Keratinocyte (primary cell): Measurements from ENCODE around the gene TNIK. TPM values are rescaled to one million over a fixed set of nuclear protein-coding genes. Genes with fewer than 3 reads are reported as not detected.
"Not testable (repeated sequence)": the region's sequence is repeated elsewhere in the genome, so short reads cannot be mapped to it uniquely, and the experiment has no call there.

Source experiments
- DNase-seq: peaks from one replicate; pipeline ENCODE4 v3.0.0-alpha.2; 2011; ENCODE audit warnings: low read depth, missing footprints, low spot score
- FAIRE-seq: peaks from 2 replicates; lab custom pipeline; 2011; peaks lifted over from hg19 to GRCh38; lab: Jason Lieb, UNC
- H2AFZ ChIP-seq: 2 replicates; pipeline ENCODE4 v1.6.0; 2012; ENCODE audit warnings: low read length, control low read depth, inconsistent platforms; ENCODE audit not compliant: control insufficient read depth
- H3K27ac ChIP-seq: 2 replicates; pipeline ENCODE4 v1.5.1; 2011; ENCODE audit warnings: low read length; ENCODE audit not compliant: control insufficient read depth, insufficient read depth
- H3K27me3 ChIP-seq: 3 replicates; pipeline ENCODE4 v1.6.0; 2011; ENCODE audit warnings: low read length; ENCODE audit not compliant: control insufficient read depth, insufficient read depth; ENCODE audit errors: extremely low read depth
- H3K36me3 ChIP-seq, 2 experiments: 2 replicates in 1 of 2; 3 replicates in 1 of 2; pipeline ENCODE4 v1.5.1; 2011; ENCODE audit warnings: low read length in 2 of 2, mild to moderate bottlenecking in 1 of 2; ENCODE audit not compliant: control insufficient read depth in 2 of 2, insufficient read depth in 2 of 2; ENCODE audit errors: extremely low read depth in 1 of 2
- H3K4me1 ChIP-seq: 3 replicates; pipeline ENCODE4 v1.5.1; 2011; ENCODE audit warnings: low read length; ENCODE audit not compliant: control insufficient read depth, insufficient read depth; ENCODE audit errors: extremely low read depth
- H3K4me2 ChIP-seq: 3 replicates; pipeline ENCODE4 v1.6.0; 2011; ENCODE audit warnings: low read depth, low read length; ENCODE audit not compliant: control insufficient read depth, insufficient read depth; ENCODE audit errors: extremely low read depth
- H3K4me3 ChIP-seq, 3 experiments: fragments of 200-600 bp in 1 of 3; sonication (generic) in 1 of 3; 2 replicates in 2 of 3; 3 replicates in 1 of 3; pipeline ENCODE4 v1.5.1; 2011 to 2016; ENCODE audit warnings: low read length in 3 of 3, mild to moderate bottlenecking in 3 of 3, control low read depth in 2 of 3, inconsistent platforms in 1 of 3, low read depth in 1 of 3, mixed read lengths in 1 of 3, mixed run types in 1 of 3, moderate library complexity in 1 of 3; ENCODE audit not compliant: control insufficient read depth in 2 of 3, insufficient read depth in 2 of 3; ENCODE audit errors: extremely low read depth in 1 of 3
- H3K79me2 ChIP-seq: 2 replicates; pipeline ENCODE4 v1.6.0; 2012; ENCODE audit warnings: low read length; ENCODE audit not compliant: control insufficient read depth, insufficient read depth
- H3K9ac ChIP-seq: 3 replicates; pipeline ENCODE4 v1.6.0; 2011; ENCODE audit warnings: low read length; ENCODE audit not compliant: control insufficient read depth, insufficient read depth; ENCODE audit errors: extremely low read depth
- H3K9me1 ChIP-seq: 3 replicates; pipeline ENCODE4 v1.6.0; 2011; ENCODE audit warnings: low read length; ENCODE audit not compliant: control insufficient read depth, insufficient read depth; ENCODE audit errors: extremely low read depth
- H3K9me3 ChIP-seq: 2 replicates; pipeline ENCODE4 v1.5.1; 2012; ENCODE audit warnings: low read depth, low read length; ENCODE audit not compliant: control insufficient read depth
- H4K20me1 ChIP-seq: 3 replicates; pipeline ENCODE4 v1.6.0; 2011; ENCODE audit warnings: low read length; ENCODE audit not compliant: control insufficient read depth, insufficient read depth; ENCODE audit errors: extremely low read depth
- EZH2 ChIP-seq: IDR thresholded peaks from one replicate; pipeline ENCODE4 v1.6.1; 2012; ENCODE audit warnings: inconsistent platforms, mild to moderate bottlenecking, low read length, moderate library complexity
- dilution Hi-C: fragments of 300-500 bp; cut with MboI; formaldehyde crosslinking; loops from one replicate; pipeline ENCODE4 v1.7.0; 2020; ENCODE audit warnings: low sequenced_read_pairs; ENCODE audit not compliant: extremely low pct_ligation_motif_present
- polyA plus RNA-seq, 5 experiments: library from polyadenylated mRNA; depleted of rRNA in 3 of 5; stranded (reverse) in 3 of 5; stranded (forward) in 1 of 5; unstranded in 1 of 5; fragments of >200 nt; gene quantifications; 1 replicate in 1 of 5; 2 replicates in 3 of 5; 3 replicates in 1 of 5; pipeline versions ENCODE4 v1.2.1 to v1.2.3, GENCODE V29; 2011 to 2012; ENCODE audit warnings: missing spikeins in 2 of 5, low read depth in 1 of 5, low replicate concordance in 1 of 5
- TF ChIP-seq, protein P1 (sequence below), 3 experiments: IDR thresholded peaks in 1 of 3; conservative IDR thresholded peaks in 1 of 3; optimal IDR thresholded peaks in 1 of 3; 2 replicates in 2 of 3; 3 replicates in 1 of 3; pipeline versions ENCODE3 to v1.5.1; 2011; ENCODE audit warnings: low read length in 3 of 3, mild to moderate bottlenecking in 3 of 3, moderate library complexity in 2 of 3, control low read depth in 1 of 3, inconsistent platforms in 1 of 3; ENCODE audit not compliant: insufficient read depth in 2 of 3; ENCODE audit errors: extremely low read depth in 1 of 3

Gene TNIK
- polyA plus RNA-seq, 1 donor (not counting 4 experiments of a cell fraction or from before 2014, with no cell fraction given): 4.4 TPM

DNA sequence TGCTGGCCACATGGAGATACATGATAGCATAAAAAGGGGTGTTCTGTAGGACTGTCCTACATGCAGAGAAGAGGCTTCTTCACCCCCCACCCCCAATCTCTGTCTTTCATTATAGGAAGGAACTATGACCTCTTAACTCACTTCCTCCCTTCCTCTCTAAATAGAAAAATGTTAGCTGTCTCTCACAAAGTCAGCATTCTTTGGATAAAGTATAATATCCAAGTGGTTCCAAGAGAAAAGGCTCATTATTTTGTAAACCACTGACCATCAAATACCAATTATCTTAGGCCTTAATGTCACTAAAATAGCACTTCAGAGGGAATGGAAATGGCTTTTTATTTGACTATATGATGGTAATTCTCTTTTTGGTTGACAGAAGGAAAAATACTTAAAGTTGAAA is 338.4 kb downstream of the TNIK start:
- no peaks in the 10 kb centered on the region for H3K36me3 ChIP-seq
- peaks cover 3% of the 10 kb centered on the region for H3K4me1 ChIP-seq
- TF ChIP-seq, protein P1, sequence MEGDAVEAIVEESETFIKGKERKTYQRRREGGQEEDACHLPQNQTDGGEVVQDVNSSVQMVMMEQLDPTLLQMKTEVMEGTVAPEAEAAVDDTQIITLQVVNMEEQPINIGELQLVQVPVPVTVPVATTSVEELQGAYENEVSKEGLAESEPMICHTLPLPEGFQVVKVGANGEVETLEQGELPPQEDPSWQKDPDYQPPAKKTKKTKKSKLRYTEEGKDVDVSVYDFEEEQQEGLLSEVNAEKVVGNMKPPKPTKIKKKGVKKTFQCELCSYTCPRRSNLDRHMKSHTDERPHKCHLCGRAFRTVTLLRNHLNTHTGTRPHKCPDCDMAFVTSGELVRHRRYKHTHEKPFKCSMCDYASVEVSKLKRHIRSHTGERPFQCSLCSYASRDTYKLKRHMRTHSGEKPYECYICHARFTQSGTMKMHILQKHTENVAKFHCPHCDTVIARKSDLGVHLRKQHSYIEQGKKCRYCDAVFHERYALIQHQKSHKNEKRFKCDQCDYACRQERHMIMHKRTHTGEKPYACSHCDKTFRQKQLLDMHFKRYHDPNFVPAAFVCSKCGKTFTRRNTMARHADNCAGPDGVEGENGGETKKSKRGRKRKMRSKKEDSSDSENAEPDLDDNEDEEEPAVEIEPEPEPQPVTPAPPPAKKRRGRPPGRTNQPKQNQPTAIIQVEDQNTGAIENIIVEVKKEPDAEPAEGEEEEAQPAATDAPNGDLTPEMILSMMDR (optimal IDR thresholded peaks at IDR 0.05 in 1 of 3, IDR thresholded peaks at IDR 0.05 in 1 of 3, conservative IDR thresholded peaks at IDR 0.05 in 1 of 3; ENCODE audit: extremely low read depth in 1 of 3, insufficient read depth in 2 of 3, low read length in 3 of 3): no peak
- TF ChIP-seq EZH2: no peak
- H3K9me3 ChIP-seq: no peaks in the 10 kb centered on the region
- H3K27ac ChIP-seq: no peak overlapping the region
- H3K9me1 ChIP-seq: no peaks in the 10 kb centered on the region
- H3K4me3 ChIP-seq: no peak overlapping the region
- H3K9ac ChIP-seq: no peak overlapping the region
- dilution Hi-C loops: no loop called here
- H2AFZ ChIP-seq: no peak overlapping the region
- no peak overlapping the region for H3K4me2 ChIP-seq
- H3K79me2 ChIP-seq: no peaks in the 10 kb centered on the region
- DNase-seq: no peak
- no peaks in the 10 kb centered on the region for H3K27me3 ChIP-seq
- FAIRE-seq: no peak
- H4K20me1 ChIP-seq: no peaks in the 10 kb centered on the region

DNA sequence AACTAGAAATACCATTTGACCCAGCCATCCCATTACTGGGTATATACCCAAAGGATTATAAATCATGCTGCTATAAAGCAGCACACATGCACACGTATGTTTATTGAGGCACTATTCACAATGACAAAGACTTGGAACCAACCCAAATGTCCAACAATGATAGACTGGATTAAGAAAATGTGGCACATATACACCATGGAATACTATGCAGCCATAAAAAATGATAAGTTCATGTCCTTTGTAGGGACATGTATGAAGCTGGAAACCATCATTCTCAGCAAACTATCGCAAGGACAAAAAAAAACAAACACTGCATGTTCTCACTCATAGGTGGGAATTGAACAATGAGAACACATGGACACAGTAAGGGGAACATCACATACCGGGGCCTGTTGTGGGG is 340.8 kb downstream of the TNIK start:
- H3K4me3 ChIP-seq, H3K79me2 ChIP-seq, H3K36me3 ChIP-seq, dilution Hi-C loops, H4K20me1 ChIP-seq, FAIRE-seq, H3K9me3 ChIP-seq, H3K4me1 ChIP-seq, H3K9ac ChIP-seq, H3K27ac ChIP-seq, H3K4me2 ChIP-seq, DNase-seq, H2AFZ ChIP-seq, H3K27me3 ChIP-seq, H3K9me1 ChIP-seq: not testable (repeated sequence)

DNA sequence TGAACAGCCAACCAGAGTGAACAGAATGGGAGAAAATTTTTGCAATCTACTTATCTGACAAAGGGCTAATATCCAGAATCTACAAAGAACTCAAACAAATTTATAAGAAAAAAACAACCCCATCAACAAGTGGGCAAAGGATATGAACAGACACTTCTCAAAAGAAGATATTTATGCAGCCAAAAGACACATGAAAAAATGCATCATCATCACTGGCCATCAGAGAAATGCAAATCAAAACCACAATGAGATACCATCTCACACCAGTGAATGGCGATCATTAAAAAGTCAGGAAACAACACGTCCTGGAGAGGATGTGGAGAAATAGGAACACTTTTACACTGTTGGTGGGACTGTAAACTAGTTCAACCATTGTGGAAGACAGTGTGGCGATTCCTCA is 341.2 kb downstream of the TNIK start:
- H3K9me1 ChIP-seq, H3K9ac ChIP-seq, H2AFZ ChIP-seq, H3K9me3 ChIP-seq, FAIRE-seq, H3K4me2 ChIP-seq, H3K36me3 ChIP-seq, H3K4me1 ChIP-seq, H4K20me1 ChIP-seq, H3K27me3 ChIP-seq, H3K27ac ChIP-seq, H3K4me3 ChIP-seq, dilution Hi-C loops, H3K79me2 ChIP-seq, DNase-seq: not testable (repeated sequence)
